ENCODE data around the gene KRTAP10-11. TPM values are rescaled to one million over a fixed set of nuclear protein-coding genes. Genes with fewer than 3 reads are reported as not detected.

KRTAP10-11 gene
- total RNA-seq, 1 experiment from 2014 or later = not detected

DNA sequence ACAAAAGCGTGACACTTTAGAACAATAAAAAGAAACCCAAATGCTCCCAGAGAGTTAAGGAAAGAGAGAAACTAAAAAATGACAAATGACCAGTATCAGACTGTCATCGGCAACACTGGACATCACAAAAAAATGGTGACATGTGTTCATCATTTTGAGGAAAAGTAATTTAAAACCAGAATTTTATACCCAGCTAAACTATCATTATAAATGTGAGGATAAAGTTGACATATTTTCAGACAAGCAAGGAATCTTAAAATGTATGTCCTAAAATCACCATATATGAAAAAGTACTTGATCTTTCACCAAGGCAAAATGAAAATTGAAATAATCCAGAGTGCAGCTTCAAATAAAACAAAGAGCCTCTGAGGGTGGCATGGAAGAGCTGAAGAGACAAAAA lies 1.3 kb upstream of the KRTAP10-11 start:
- Mint-ChIP-seq H3K4me1 (peaks cover 10% of the 10 kb centered on the region), H3K9me3 (peaks cover 38% of the 10 kb centered on the region), H3K36me3 (peaks cover 27% of the 10 kb centered on the region), H3K4me3 (no peak overlapping the region), H3K27me3 (ENCODE audit: low read depth) (peaks cover 8% of the 10 kb centered on the region; the same call in 1 of the 2 replicates), H3K27ac (no peak overlapping the region)
- ChIA-PET POLR2A (no interaction called here), CTCF (interaction anchor here (0.6 kb wide), 1 partner anchor 149 kb away, joined by 3 read pairs; no protein-coding TSS in a partner anchor)
- DNase-seq (ENCODE audit: low spot score) (no peak), ATAC-seq (no peak)
- TF ChIP-seq, protein P1, sequence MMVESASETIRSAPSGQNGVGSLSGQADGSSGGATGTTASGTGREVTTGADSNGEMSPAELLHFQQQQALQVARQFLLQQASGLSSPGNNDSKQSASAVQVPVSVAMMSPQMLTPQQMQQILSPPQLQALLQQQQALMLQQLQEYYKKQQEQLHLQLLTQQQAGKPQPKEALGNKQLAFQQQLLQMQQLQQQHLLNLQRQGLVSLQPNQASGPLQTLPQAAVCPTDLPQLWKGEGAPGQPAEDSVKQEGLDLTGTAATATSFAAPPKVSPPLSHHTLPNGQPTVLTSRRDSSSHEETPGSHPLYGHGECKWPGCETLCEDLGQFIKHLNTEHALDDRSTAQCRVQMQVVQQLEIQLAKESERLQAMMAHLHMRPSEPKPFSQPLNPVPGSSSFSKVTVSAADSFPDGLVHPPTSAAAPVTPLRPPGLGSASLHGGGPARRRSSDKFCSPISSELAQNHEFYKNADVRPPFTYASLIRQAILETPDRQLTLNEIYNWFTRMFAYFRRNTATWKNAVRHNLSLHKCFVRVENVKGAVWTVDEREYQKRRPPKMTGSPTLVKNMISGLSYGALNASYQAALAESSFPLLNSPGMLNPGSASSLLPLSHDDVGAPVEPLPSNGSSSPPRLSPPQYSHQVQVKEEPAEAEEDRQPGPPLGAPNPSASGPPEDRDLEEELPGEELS (CRISPR knock-in tag; IDR thresholded peaks at IDR 0.05) = no peak
- TF ChIP-seq, protein P2, sequence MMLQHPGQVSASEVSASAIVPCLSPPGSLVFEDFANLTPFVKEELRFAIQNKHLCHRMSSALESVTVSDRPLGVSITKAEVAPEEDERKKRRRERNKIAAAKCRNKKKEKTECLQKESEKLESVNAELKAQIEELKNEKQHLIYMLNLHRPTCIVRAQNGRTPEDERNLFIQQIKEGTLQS (CRISPR knock-in tag; conservative IDR thresholded peaks at IDR 0.05) = no peak
- TF ChIP-seq MXD4 (CRISPR knock-in tag; IDR thresholded peaks at IDR 0.05; ENCODE audit: borderline replicate concordance) = no peak
- TF ChIP-seq, protein P3, sequence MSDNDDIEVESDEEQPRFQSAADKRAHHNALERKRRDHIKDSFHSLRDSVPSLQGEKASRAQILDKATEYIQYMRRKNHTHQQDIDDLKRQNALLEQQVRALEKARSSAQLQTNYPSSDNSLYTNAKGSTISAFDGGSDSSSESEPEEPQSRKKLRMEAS (CRISPR knock-in tag; IDR thresholded peaks at IDR 0.05) = no peak
- TF ChIP-seq, protein P4, sequence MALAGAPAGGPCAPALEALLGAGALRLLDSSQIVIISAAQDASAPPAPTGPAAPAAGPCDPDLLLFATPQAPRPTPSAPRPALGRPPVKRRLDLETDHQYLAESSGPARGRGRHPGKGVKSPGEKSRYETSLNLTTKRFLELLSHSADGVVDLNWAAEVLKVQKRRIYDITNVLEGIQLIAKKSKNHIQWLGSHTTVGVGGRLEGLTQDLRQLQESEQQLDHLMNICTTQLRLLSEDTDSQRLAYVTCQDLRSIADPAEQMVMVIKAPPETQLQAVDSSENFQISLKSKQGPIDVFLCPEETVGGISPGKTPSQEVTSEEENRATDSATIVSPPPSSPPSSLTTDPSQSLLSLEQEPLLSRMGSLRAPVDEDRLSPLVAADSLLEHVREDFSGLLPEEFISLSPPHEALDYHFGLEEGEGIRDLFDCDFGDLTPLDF (CRISPR knock-in tag; IDR thresholded peaks at IDR 0.05) = no peak

DNA sequence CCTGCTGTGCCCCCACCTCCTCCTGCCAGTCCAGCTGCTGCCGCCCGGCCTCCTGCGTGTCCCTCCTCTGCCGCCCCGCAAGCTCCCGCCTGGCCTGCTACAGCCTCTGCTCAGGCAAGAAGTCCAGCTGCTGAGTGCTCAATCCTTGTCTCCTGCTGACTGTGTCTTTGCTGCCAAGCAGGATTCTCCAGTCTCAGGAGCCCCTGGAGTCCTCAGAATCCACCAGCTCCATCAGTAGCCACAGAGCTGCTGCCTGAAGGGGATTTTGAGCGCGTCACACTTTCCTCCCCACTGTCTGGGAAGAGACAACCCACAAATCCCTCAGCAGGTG lies 973 bp downstream of the KRTAP10-11 start:
- Mint-ChIP-seq H3K4me3 (no peak overlapping the region), H3K27ac (no peak overlapping the region)
- no peak; the same call in 1 of the 2 replicates for ATAC-seq

DNA sequence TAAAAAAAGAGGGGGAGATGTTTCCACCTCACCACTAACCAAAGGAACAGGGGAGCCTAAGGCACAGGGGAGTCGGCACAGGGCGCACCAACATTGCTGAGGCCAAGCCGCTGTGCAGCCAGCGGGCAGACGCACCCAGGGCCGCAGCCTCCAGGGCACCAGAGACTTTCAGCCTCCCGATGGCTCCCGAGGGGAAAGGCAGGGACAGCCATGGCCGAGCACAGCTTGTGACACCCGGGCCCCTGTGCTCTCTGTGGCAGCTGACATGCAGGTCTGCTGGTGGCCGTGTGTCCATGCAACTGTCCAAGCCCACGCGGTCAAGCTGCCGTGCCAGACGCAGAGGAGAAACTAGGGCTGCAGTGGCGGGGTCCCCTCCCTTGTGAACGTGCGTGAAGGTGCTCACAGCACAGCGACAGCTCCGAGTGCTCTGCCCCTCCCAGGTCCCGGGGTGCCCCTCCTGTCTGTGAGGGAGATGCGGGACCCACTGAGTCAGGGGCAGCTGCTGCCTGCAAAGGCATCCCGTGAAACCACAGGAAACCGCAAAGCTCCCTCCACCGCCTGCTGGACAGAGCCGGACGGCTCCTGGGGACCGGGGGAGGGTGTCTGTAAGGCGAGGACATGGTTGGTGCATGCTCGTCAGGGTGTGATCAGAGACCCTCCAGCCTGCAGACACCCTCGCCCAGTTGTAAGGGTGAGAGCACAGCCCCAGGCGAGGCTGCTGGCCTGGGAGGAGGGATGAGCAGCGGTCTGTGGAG lies 2.5 kb downstream of the KRTAP10-11 start:
- POLR2A ChIA-PET = no interaction called here
- DNase-seq (ENCODE audit: low spot score) = no peak
- TF ChIP-seq, protein P4 (CRISPR knock-in tag; IDR thresholded peaks at IDR 0.05) = no peak
- TF ChIP-seq ZNF219 (CRISPR knock-in tag; IDR thresholded peaks at IDR 0.05; ENCODE audit: borderline replicate concordance) (no peak), RELA (CRISPR knock-in tag; IDR thresholded peaks at IDR 0.05; ENCODE audit: borderline replicate concordance) (no peak), ETV6 (CRISPR knock-in tag; IDR thresholded peaks at IDR 0.05) (no peak), ZNF396 (CRISPR knock-in tag; IDR thresholded peaks at IDR 0.05; ENCODE audit: borderline replicate concordance) (no peak), KAT7 (CRISPR knock-in tag; IDR thresholded peaks at IDR 0.05; ENCODE audit: borderline replicate concordance) (no peak), EMX1 (CRISPR knock-in tag; IDR thresholded peaks at IDR 0.05) (no peak), ZNF423 (CRISPR knock-in tag; IDR thresholded peaks at IDR 0.05) (no peak), TEAD4 (CRISPR knock-in tag; IDR thresholded peaks at IDR 0.05) (no peak), NR2C2 (CRISPR knock-in tag; IDR thresholded peaks at IDR 0.05) (no peak)
- TF ChIP-seq, protein P5, sequence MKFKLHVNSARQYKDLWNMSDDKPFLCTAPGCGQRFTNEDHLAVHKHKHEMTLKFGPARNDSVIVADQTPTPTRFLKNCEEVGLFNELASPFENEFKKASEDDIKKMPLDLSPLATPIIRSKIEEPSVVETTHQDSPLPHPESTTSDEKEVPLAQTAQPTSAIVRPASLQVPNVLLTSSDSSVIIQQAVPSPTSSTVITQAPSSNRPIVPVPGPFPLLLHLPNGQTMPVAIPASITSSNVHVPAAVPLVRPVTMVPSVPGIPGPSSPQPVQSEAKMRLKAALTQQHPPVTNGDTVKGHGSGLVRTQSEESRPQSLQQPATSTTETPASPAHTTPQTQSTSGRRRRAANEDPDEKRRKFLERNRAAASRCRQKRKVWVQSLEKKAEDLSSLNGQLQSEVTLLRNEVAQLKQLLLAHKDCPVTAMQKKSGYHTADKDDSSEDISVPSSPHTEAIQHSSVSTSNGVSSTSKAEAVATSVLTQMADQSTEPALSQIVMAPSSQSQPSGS (CRISPR knock-in tag; IDR thresholded peaks at IDR 0.05; ENCODE audit: borderline replicate concordance, low read depth) = no peak
- TF ChIP-seq, protein P6, sequence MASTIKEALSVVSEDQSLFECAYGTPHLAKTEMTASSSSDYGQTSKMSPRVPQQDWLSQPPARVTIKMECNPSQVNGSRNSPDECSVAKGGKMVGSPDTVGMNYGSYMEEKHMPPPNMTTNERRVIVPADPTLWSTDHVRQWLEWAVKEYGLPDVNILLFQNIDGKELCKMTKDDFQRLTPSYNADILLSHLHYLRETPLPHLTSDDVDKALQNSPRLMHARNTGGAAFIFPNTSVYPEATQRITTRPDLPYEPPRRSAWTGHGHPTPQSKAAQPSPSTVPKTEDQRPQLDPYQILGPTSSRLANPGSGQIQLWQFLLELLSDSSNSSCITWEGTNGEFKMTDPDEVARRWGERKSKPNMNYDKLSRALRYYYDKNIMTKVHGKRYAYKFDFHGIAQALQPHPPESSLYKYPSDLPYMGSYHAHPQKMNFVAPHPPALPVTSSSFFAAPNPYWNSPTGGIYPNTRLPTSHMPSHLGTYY (CRISPR knock-in tag; IDR thresholded peaks at IDR 0.05) = no peak

More for the DNA sequence above, 973 bp downstream of the KRTAP10-11 start:
- H3K27me3 Mint-ChIP-seq (ENCODE audit: low read depth) = peaks cover 4% of the 10 kb centered on the region; the same call in 1 of the 2 replicates
- H3K36me3 Mint-ChIP-seq = peaks cover 16% of the 10 kb centered on the region
- H3K9me3 Mint-ChIP-seq = peaks cover 18% of the 10 kb centered on the region
- DNase-seq (ENCODE audit: low spot score) = no peak
- peaks cover 10% of the 10 kb centered on the region for H3K4me1 Mint-ChIP-seq
- POLR2A ChIA-PET = no interaction called here
- TF ChIP-seq SMAD3 (CRISPR knock-in tag; IDR thresholded peaks at IDR 0.05; ENCODE audit: borderline replicate concordance) = no peak
- no peak for TF ChIP-seq ZNF416 (CRISPR knock-in tag; IDR thresholded peaks at IDR 0.05)
- TF ChIP-seq, protein P7, sequence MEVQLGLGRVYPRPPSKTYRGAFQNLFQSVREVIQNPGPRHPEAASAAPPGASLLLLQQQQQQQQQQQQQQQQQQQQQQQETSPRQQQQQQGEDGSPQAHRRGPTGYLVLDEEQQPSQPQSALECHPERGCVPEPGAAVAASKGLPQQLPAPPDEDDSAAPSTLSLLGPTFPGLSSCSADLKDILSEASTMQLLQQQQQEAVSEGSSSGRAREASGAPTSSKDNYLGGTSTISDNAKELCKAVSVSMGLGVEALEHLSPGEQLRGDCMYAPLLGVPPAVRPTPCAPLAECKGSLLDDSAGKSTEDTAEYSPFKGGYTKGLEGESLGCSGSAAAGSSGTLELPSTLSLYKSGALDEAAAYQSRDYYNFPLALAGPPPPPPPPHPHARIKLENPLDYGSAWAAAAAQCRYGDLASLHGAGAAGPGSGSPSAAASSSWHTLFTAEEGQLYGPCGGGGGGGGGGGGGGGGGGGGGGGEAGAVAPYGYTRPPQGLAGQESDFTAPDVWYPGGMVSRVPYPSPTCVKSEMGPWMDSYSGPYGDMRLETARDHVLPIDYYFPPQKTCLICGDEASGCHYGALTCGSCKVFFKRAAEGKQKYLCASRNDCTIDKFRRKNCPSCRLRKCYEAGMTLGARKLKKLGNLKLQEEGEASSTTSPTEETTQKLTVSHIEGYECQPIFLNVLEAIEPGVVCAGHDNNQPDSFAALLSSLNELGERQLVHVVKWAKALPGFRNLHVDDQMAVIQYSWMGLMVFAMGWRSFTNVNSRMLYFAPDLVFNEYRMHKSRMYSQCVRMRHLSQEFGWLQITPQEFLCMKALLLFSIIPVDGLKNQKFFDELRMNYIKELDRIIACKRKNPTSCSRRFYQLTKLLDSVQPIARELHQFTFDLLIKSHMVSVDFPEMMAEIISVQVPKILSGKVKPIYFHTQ (CRISPR knock-in tag; IDR thresholded peaks at IDR 0.05) = no peak
- CTCF ChIA-PET = interaction anchor here (0.6 to 2.0 kb wide), 4 partner anchors 20 to 157 kb away, joined by 3 to 4 read pairs (median 3); no protein-coding TSS in a partner anchor

More for the DNA sequence above, 2.5 kb downstream of the KRTAP10-11 start:
- Mint-ChIP-seq H3K4me3 (no peak overlapping the region), H3K4me1 (peaks cover 10% of the 10 kb centered on the region), H3K9me3 (peaks cover 22% of the 10 kb centered on the region), H3K27me3 (ENCODE audit: low read depth) (peaks cover 10% of the 10 kb centered on the region), H3K27ac (no peak overlapping the region), H3K36me3 (peaks cover 18% of the 10 kb centered on the region)
- CTCF ChIA-PET = interaction anchor here (1.0 to 1.3 kb wide), 2 partner anchors 99 to 138 kb away, joined by 4 to 6 read pairs; no protein-coding TSS in a partner anchor
- no peak for ATAC-seq
